Measurements from ENCODE around the gene ZNF791.

GRCh38 chr19:12649941-12650340 lies 39.2 kb downstream of the ZNF791 start:
- TF ChIP-seq GABPA (IDR thresholded peaks at IDR 0.05 in 1 of 2, conservative IDR thresholded peaks at IDR 0.05 in 1 of 2), result no peak
- TF ChIP-seq CTCF (IDR thresholded peaks at IDR 0.05; ENCODE audit: low read depth, low read length, missing input control), result no peak
- no peak for TF ChIP-seq REST (IDR thresholded peaks at IDR 0.05)
